Activated T-cell treated with anti-CD3 and anti-CD28 coated beads, Interleukin-2, amount 50 U/mL, for 48 hours (primary cell): Measurements from ENCODE around the gene EQTN.
A peak's percentile ranks its signal among the peaks of the same experiment; 100 is the strongest.
"Not testable (repeated sequence)": the region's sequence is repeated elsewhere in the genome, so short reads cannot be mapped to it uniquely, and the experiment has no call there.

ENCODE experiments used
- DNase-seq, 2 experiments: peaks; one replicate each; pipeline ENCODE4 v3.0.0-alpha.2; 2020

EQTN gene

GRCh38 chr9:27292659-27293405 lies 4.1 kb downstream of the EQTN start:
- no peak for DNase-seq

DNA sequence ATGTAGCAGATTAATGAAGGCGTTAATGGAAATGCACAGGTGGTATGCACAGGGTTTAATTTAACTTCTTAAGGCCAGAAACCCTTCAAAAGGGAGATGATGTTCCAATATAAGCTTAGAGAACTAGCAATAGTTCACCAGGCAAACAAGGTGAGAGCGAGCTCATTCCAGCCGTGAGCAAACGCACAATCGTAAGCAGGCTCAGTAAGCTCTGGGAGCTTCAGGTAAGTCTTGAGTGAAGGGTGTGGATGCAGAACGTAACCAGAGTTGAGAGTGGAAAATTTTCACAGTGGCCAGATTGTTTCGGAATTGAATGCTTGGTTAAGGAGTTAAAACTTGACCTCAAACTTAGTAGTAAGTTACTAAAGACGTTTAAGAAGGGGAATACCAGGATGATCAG lies 5.7 kb downstream of the EQTN start:
- DNase-seq, result no peak

DNA sequence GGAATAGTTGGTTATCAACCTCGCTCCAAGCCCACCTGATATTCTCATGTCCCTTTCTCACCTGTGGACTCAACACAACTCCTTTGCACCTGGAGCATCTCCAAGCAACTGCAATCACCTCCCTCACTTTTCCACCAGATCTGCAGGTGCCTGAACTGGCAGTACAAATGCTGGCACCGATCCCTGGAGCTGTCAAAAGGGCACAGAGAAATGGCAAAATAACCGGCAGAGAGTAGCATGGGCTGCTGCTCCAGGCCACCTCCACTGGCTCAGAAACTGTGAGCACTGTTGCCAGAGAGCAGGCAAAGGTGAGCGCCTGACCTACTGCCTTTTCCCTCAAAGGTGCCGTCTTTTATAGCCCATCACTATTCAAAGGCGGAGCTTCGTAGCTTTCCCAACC lies 14.7 kb downstream of the EQTN start:
- DNase-seq, result no peak

DNA sequence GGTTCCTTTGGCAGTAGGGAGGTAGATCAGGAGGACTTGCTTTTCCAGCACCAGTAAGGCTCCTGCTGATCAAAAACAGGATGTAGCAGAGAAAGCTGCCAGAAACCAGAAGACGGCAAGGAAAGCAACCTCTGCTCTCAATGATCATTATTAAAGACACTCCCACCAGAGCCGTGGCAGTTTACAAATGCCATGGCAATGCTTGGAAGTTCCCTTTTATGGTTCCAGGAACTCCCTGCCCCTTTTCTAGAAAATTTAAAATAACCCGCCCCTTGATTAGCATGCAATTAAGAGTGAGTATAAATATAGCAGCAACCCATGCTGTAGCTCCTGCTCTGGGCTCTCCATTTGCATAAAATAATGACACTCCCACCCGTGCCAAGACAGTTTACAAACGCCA lies 16.1 kb downstream of the EQTN start:
- DNase-seq, result no peak

- no peak for DNase-seq
These were observed 16.7 kb downstream of the EQTN start for GRCh38 chr9:27280249-27280648.

DNA sequence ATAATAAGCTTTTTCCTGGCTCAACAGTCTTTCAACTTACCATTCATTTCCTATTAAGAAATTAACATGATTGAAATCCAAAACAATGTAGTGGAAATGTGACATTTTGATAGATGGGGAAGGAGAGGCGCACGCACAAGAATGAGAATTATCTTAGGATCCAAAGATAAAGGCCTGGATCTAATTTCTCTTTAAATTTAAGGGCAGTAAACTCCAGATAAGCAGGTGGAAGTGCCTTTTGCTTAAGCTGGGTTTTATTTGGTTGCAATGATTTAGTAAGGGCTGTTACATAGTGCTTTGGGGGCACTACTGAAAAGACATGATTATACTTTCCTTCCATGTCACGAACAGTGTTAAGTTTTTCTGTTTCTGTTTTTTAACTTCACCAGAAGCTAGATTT lies 17.3 kb downstream of the EQTN start:
- DNase-seq, result no peak

DNA sequence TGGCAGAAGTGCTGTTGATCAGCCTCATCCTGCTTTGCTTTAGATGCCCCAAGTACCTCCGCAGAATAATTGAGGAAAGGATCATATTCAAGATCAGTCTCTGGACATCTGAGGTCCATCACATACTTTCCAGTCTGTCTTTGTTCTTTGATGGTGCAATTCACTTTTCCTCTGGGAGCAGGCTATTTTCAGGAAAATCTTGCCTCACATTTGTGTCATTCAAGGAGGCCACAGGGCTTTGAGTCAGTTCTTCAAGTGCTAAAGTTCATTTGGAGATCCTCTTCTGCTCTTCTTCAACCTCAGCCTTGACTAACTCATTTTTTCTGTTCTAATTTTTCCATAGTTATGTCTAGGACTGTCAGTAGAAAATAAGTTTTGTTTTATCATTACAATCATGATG lies 18.6 kb downstream of the EQTN start:
- DNase-seq, result no peak

DNA sequence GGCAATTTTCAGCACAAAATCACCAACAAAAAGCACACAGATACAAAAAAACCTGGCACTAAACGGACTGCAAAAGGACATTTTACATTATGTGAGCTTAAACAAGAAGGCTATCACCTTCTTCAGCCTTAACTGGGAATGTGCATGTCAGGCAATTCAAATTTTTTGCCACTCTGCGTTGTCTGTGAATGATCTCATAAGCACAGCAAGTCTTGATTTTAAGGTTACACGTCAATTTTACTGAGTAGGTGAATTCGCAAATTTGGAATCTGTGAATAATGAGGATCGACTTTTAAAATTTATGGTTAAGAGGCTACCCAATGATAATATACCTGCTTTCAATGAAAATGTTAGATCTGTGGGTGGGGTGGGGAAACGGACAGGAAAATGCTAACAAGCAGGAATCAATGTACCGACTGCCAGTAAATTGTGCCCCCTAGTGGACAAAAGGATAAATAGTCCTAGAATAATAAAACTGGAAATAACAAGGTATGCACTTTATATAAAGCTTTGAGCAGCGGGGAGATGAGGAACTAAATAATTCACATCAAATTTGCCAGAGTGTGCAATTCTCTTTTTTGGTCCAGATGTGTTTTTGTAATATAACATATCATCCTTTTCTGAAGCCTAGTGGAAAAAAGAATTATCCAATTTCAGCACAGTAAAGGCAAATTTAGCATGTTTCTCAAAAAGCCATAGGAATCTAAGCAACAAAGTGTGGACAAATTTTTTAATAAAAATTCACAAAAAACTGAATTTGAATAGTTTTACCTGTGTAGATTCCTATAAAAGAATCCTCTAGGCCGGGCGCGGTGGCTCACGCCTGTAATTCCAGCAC lies 20.5 kb downstream of the EQTN start:
- DNase-seq, result no peak

GRCh38 chr9:27273186-27273585 lies 23.8 kb downstream of the EQTN start:
- DNase-seq, result no peak

GRCh38 chr9:27272103-27272502 lies 24.8 kb downstream of the EQTN start:
- no peak for DNase-seq

DNA sequence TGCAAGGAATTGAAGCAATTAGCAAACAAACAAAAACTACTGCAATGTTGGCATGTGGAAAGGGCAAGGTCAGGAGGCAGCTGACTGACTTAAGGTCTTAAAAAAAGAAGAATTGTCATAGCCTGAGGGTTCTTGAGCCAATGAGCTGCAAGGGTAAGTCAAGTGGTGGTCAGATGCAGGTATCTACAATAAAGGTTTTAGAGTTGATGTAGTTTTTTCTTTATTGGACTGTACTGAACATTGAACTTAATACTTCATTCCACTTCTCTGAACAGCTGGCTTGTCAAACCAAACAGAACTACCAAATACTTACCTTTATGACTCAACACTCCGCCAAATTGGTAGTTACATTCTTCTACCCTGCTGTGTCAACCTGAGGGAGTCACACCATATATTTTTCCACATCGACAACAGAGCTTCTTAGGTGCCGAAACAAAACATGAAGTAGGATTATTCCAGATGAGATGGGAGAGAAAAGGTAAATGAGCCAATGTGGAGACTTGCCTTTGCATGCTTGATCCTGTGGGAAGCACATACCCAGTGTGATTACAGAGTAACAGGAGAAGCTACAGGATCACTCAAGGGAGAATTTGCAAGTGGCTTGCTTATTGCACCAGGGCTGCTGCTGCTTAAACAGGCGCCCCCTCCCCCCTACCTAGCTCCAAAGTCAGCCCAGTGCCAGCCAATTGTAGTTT lies 35.3 kb downstream of the EQTN start:
- DNase-seq, result no peak

- DNase-seq, result no peak
These were observed 36.0 kb downstream of the EQTN start for GRCh38 chr9:27260789-27261516.

DNA sequence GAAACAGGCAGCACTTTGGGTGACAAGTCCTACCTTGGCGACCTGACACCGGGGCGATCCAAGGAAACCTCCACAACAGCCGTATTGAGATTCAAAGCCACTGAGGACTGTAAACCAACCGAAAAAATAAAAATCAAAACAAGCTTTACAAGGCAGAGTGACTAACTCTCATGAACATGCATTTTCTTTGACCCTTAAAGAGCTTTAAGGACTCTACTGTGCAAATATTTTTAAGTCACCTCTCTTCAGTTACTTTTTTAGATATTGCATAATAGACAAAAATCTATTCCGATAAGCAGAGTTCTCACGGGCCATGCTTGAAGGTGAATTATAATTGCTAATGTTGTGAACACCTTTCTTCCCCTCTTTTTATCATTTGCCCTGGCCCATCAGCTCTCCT lies 38.3 kb downstream of the EQTN start:
- no peak for DNase-seq

DNA sequence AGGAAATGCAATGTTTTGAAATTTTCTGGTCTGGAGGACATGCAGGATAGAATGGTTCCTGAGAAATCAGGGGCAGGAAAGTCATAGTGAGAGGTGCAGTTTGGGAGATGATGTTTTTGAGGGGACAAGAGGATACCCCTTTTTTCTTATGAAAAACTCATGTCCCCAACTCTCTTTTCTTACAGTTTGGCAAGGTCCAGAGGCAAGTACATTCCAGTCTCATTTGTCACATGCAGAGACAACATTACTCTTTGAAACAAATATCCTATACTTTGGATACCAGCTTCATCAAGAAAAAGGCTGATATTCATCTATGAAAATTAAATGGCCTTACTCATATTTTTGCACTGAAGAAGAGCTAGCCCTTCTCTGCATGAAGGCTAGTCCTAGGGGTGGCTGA lies 48.2 kb downstream of the EQTN start:
- DNase-seq, result no peak

DNA sequence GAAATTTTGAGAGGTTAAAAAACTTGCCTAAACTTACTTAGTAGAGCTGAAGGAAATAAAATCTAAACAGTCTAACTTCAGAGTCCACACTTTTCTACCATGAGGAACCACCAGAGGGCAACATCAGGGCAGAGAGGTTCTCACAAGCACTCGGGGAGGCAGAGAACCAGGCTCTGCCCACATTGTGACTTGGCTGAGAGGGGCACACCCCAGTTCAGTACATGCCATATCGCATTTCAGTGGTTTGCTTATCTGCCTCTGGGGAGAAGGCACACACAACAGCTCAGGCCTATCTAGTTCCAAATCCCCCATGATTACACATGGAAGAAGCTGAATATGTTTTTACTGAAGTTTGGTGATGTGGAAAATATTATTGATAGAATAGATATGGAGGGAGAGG lies 49.2 kb downstream of the EQTN start:
- DNase-seq, result peak; percentile 16 to 17

DNA sequence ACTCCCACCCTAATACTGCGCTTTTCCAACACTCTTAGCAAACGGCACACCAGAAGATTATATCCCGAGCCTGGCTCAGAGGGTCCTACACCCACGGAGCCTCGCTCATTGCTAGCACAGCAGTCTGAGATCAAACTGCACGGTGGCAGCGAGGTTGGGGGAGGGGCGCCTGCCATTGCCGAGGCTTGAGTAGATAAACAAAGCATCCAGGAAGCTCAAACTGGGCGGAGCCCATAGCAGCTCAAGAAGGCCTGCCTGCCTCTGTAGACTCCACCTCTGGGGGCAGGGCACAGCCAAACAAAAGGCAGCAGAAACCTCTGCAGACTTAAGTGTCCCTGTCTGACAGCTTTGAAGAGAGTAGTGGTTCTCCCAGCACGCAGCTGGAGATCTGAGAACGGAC lies 57.3 kb downstream of the EQTN start:
- not testable (repeated sequence) for DNase-seq
